Glomerular visceral epithelial cell (primary cell): ENCODE results near the gene GUCY2F.

Experiments used
- DNase-seq: peaks from one replicate; pipeline ENCODE4 v3.0.0-alpha.2; 2016; ENCODE audit errors: extremely low spot score

Gene GUCY2F

GRCh38 chrX:109481986-109482385, at the start of gene GUCY2F:
GUCY2F (minus strand) TSS chrX:109482086; CDS start chrX:109475936, 6,150 bp downstream.
- no peak for DNase-seq

- no peak for DNase-seq
Observed at GRCh38 chrX:109519001-109519400, 37.1 kb upstream of the GUCY2F start.

GRCh38 chrX:109511113-109511512, 29.2 kb upstream of the GUCY2F start:
- DNase-seq, result no peak

- DNase-seq, result no peak
Observed at GRCh38 chrX:109508915-109509314, 27.0 kb upstream of the GUCY2F start.

- no peak for DNase-seq
Observed at GRCh38 chrX:109501176-109501575, 19.3 kb upstream of the GUCY2F start.

- no peak for DNase-seq
Observed at GRCh38 chrX:109498434-109498833, 16.5 kb upstream of the GUCY2F start.

GRCh38 chrX:109489174-109489573, 7.3 kb upstream of the GUCY2F start:
- no peak for DNase-seq

- no peak for DNase-seq
Observed at GRCh38 chrX:109487640-109488039, 5.8 kb upstream of the GUCY2F start.

- peak; percentile 58 for DNase-seq
Observed at GRCh38 chrX:109485470-109486340, 3.8 kb upstream of the GUCY2F start.

- no peak for DNase-seq
Observed at GRCh38 chrX:109484886-109485285, 3.0 kb upstream of the GUCY2F start.

- DNase-seq, result peak; percentile 24
Observed at GRCh38 chrX:109475174-109475891, 6.6 kb downstream of the GUCY2F start.

GRCh38 chrX:109472939-109473735, 8.7 kb downstream of the GUCY2F start:
- DNase-seq, result peak; percentile 16

GRCh38 chrX:109464231-109464630, 17.7 kb downstream of the GUCY2F start:
- DNase-seq, result no peak

- DNase-seq, result no peak
Observed at GRCh38 chrX:109463784-109464183, 18.1 kb downstream of the GUCY2F start.

- DNase-seq, result no peak
Observed at GRCh38 chrX:109448282-109448938, 33.5 kb downstream of the GUCY2F start.

- no peak for DNase-seq
Observed at GRCh38 chrX:109441266-109441665, 40.6 kb downstream of the GUCY2F start.

- no peak for DNase-seq
Observed at GRCh38 chrX:109440475-109440874, 41.4 kb downstream of the GUCY2F start.

- DNase-seq, result no peak
Observed at GRCh38 chrX:109409181-109409580, 72.7 kb downstream of the GUCY2F start.

- no peak for DNase-seq
Observed at GRCh38 chrX:109403922-109404321, 78.0 kb downstream of the GUCY2F start.

- no peak for DNase-seq
Observed at GRCh38 chrX:109399831-109400230, 82.1 kb downstream of the GUCY2F start.

GRCh38 chrX:109398833-109399232, 83.1 kb downstream of the GUCY2F start:
- no peak for DNase-seq

GRCh38 chrX:109398061-109398460, 83.8 kb downstream of the GUCY2F start:
- DNase-seq, result no peak
